Natural killer cell (primary cell): ENCODE data around the gene AKAP8. TPM values are rescaled to one million over a fixed set of nuclear protein-coding genes. Genes with fewer than 3 reads are reported as not detected.
"Not testable (repeated sequence)": the region's sequence is repeated elsewhere in the genome, so short reads cannot be mapped to it uniquely, and the experiment has no call there.

ENCODE experiments used
- ATAC-seq, 3 donors: fragments of 150-1000 bp in 2 of 3; fragments of 200-7000 bp in 1 of 3; cut with Tn5 transposase; 1 replicate in 1 of 3; 2 replicates in 2 of 3; pipeline ENCODE4 v1.10.0; 2021; ENCODE audit warnings: mild to moderate bottlenecking in 2 of 3, moderate library complexity in 2 of 3
- DNase-seq, 2 donors: peaks; one replicate each; pipeline versions ENCODE4 v3.0.0 to v3.0.0-alpha.2; 2013 to 2021; ENCODE audit warnings: mixed read lengths in 1 of 2
- H3K27ac ChIP-seq: one replicate; pipeline ENCODE4 v1.5.1; 2013; ENCODE audit warnings: mild to moderate bottlenecking, low read length
- H3K27me3 ChIP-seq: one replicate; pipeline ENCODE4 v1.6.1; 2013; ENCODE audit warnings: low read length; ENCODE audit not compliant: control insufficient read depth, insufficient read depth
- H3K36me3 ChIP-seq: one replicate; pipeline ENCODE4 v1.6.1; 2013; ENCODE audit warnings: low read length; ENCODE audit not compliant: control insufficient read depth, insufficient read depth
- H3K4me1 ChIP-seq: one replicate; pipeline ENCODE4 v1.6.1; 2013; ENCODE audit warnings: low read length; ENCODE audit not compliant: control insufficient read depth, insufficient read depth
- H3K4me3 ChIP-seq: one replicate; pipeline ENCODE4 v1.5.1; 2013; ENCODE audit warnings: low read length
- H3K9me3 ChIP-seq: one replicate; pipeline ENCODE4 v1.6.1; 2013; ENCODE audit warnings: low read length; ENCODE audit not compliant: control insufficient read depth, insufficient read depth
- H3K27ac Mint-ChIP-seq, 2 donors: one replicate each; pipeline ENCODE4 v1.8.0; 2022; ENCODE audit warnings: mild to moderate bottlenecking in 2 of 2, mixed read lengths in 2 of 2, moderate library complexity in 1 of 2
- H3K27me3 Mint-ChIP-seq, 2 donors: one replicate each; pipeline ENCODE4 v1.8.0; 2022; ENCODE audit warnings: low read depth in 2 of 2, mixed read lengths in 2 of 2
- H3K36me3 Mint-ChIP-seq: one replicate; pipeline ENCODE4 v1.8.0; 2022; ENCODE audit warnings: mixed read lengths
- H3K4me1 Mint-ChIP-seq, 2 donors: one replicate each; pipeline ENCODE4 v1.8.0; 2022; ENCODE audit warnings: mixed read lengths in 2 of 2
- H3K4me3 Mint-ChIP-seq: one replicate; pipeline ENCODE4 v1.8.0; 2022; ENCODE audit warnings: mild to moderate bottlenecking, moderate library complexity, mixed read lengths
- H3K9me3 Mint-ChIP-seq, 2 donors: one replicate each; pipeline ENCODE4 v1.8.0; 2022; ENCODE audit warnings: mixed read lengths in 2 of 2
- CTCF ChIP-seq: fragments of 200-600 bp; IDR thresholded peaks from one replicate; pipeline ENCODE4 v1.8.0; 2022; ENCODE audit warnings: antibody characterized with exemption
- WGBS: methylation state at CpG from one replicate; pipeline ENCODE4 v1.1.7; 2013; ENCODE audit warnings: missing lambda C conversion rate; ENCODE audit not compliant: insufficient coverage; 5-methylcytosine and 5-hydroxymethylcytosine counted together
- intact Hi-C: fragments of 100-400 bp; cut with micrococcal nuclease; formaldehyde crosslinking; loops from one replicate; pipeline ENCODE4 v1.14.2; 2022
- total RNA-seq, 4 donors: library from RNA; stranded (reverse); fragments of 120-200 nt in 1 of 4; gene quantifications; one replicate each; pipeline versions ENCODE4 v1.2.3 to v1.2.4, GENCODE V29; 2013 to 2022

Gene AKAP8
- total RNA-seq, 3 donors from 2014 or later (not counting 1 experiment from before 2014, with no cell fraction given), result 65.3 to 87.6 (median 76.9) TPM

- peaks cover 7% of the 10 kb centered on the region for H3K36me3 Mint-ChIP-seq
- ATAC-seq (peak; percentile 33 to 42 (median 37)), DNase-seq (no peak)
- H3K4me3 Mint-ChIP-seq, result no peak overlapping the region
- H3K27ac Mint-ChIP-seq, result no peak overlapping the region
- H3K9me3 Mint-ChIP-seq, result no peaks in the 10 kb centered on the region
- no peak overlapping the region for H3K4me3 ChIP-seq
- peaks cover 64% of the 10 kb centered on the region for H3K36me3 ChIP-seq
- H3K27ac ChIP-seq, result no peak overlapping the region
- peaks cover 6% of the 10 kb centered on the region for H3K4me1 ChIP-seq
- H3K27me3 ChIP-seq, result no peaks in the 10 kb centered on the region
- no peaks in the 10 kb centered on the region for H3K27me3 Mint-ChIP-seq
- no peaks in the 10 kb centered on the region for H3K9me3 ChIP-seq
- intact Hi-C loops, result no loop called here
- no peak for TF ChIP-seq CTCF
- H3K4me1 Mint-ChIP-seq, result peaks cover 3 to 12% of the 10 kb centered on the region in 2 donors
- 98% methylated on average over 6 of the region's 6 CpGs for WGBS
These were observed 14.3 kb downstream of the AKAP8 start for GRCh38 chr19:15365264-15365663.

- ATAC-seq, H3K9me3 Mint-ChIP-seq, H3K27ac Mint-ChIP-seq, DNase-seq, H3K27me3 ChIP-seq, H3K27ac ChIP-seq, intact Hi-C loops, H3K27me3 Mint-ChIP-seq, H3K4me1 ChIP-seq, H3K4me3 ChIP-seq, H3K4me3 Mint-ChIP-seq, H3K9me3 ChIP-seq: not testable (repeated sequence)
- WGBS, result no CpG with 5 or more reads among the region's 3 CpGs
- peaks cover 7 to 22% of the 10 kb centered on the region in 2 donors for H3K4me1 Mint-ChIP-seq
- peaks cover 57% of the 10 kb centered on the region for H3K36me3 ChIP-seq
- H3K36me3 Mint-ChIP-seq, result peaks cover 12% of the 10 kb centered on the region
These were observed 15.8 kb downstream of the AKAP8 start for GRCh38 chr19:15363791-15364190.

DNA sequence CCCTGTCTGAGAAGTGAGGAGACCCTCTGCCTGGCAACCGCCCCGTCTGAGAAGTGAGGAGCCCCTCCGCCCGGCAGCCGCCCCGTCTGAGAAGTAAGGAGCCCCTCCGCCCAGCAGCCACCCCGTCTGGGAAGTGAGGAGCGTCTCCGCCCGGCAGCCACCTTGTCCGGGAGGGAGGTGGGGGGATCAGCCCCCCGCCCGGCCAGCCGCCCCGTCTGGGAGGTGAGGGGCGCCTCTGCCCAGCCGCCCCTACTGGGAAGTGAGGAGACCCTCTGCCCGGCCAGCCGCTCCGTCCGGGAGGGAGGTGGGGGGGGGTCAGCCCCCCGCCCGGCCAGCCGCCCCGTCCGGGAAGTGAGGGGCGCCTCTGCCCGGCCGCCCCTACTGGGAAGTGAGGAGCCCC is 16.5 kb downstream of the AKAP8 start:
- H3K4me3 ChIP-seq, H3K27me3 ChIP-seq, ATAC-seq, H3K27me3 Mint-ChIP-seq, H3K4me3 Mint-ChIP-seq, H3K27ac ChIP-seq, H3K4me1 ChIP-seq, H3K27ac Mint-ChIP-seq, DNase-seq, H3K9me3 Mint-ChIP-seq, intact Hi-C loops, H3K9me3 ChIP-seq: not testable (repeated sequence)
- Mint-ChIP-seq H3K36me3 (peaks cover 16% of the 10 kb centered on the region), H3K4me1 (peaks cover 7 to 16% of the 10 kb centered on the region in 2 donors)
- WGBS, result 98% methylated on average over 9 of the region's 30 CpGs
- H3K36me3 ChIP-seq, result peaks cover 57% of the 10 kb centered on the region

GRCh38 chr19:15360015-15360414 is 19.6 kb downstream of the AKAP8 start:
- WGBS, result 48% methylated on average over 3 of the region's 4 CpGs
- peaks cover 7 to 16% of the 10 kb centered on the region in 2 donors for H3K4me1 Mint-ChIP-seq
- H3K9me3 ChIP-seq, H3K27me3 Mint-ChIP-seq, H3K4me3 Mint-ChIP-seq, H3K4me3 ChIP-seq, H3K4me1 ChIP-seq, H3K27me3 ChIP-seq, intact Hi-C loops, DNase-seq, H3K27ac ChIP-seq, H3K9me3 Mint-ChIP-seq: not testable (repeated sequence)
- peaks cover 16% of the 10 kb centered on the region for H3K36me3 Mint-ChIP-seq
- peaks cover 54% of the 10 kb centered on the region for H3K36me3 ChIP-seq
- peak; percentile 52 to 64 (median 61) for ATAC-seq
- peak overlapping the region; percentile 63 to 71 for H3K27ac Mint-ChIP-seq

- Mint-ChIP-seq H3K27me3 (no peaks in the 10 kb centered on the region), H3K36me3 (peaks cover 16% of the 10 kb centered on the region), H3K4me3 (no peak overlapping the region), H3K4me1 (peaks cover 7 to 16% of the 10 kb centered on the region in 2 donors), H3K9me3 (no peaks in the 10 kb centered on the region), H3K27ac (peak overlapping the region; percentile 2 to 63)
- H3K4me3 ChIP-seq, result no peak overlapping the region
- H3K36me3 ChIP-seq, result peaks cover 61% of the 10 kb centered on the region
- intact Hi-C loops, result no loop called here
- no peak overlapping the region for H3K27ac ChIP-seq
- WGBS, result 78% methylated on average over 3 of the region's 3 CpGs
- peaks cover 9% of the 10 kb centered on the region for H3K4me1 ChIP-seq
- H3K9me3 ChIP-seq, result no peaks in the 10 kb centered on the region
- no peaks in the 10 kb centered on the region for H3K27me3 ChIP-seq
- DNase-seq (no peak), ATAC-seq (no peak)
- no peak for TF ChIP-seq CTCF
These were observed 20.7 kb downstream of the AKAP8 start for GRCh38 chr19:15358918-15359317.
